CD4-positive, alpha-beta T cell treated with Interleukin-4 for 1 hour (primary cell): ENCODE results near the gene DRC3.
"Not testable (repeated sequence)": the region's sequence is repeated elsewhere in the genome, so short reads cannot be mapped to it uniquely, and the experiment has no call there.

Experiments
- DNase-seq, 2 donors: peaks; one replicate each; pipeline ENCODE4 v3.0.0-alpha.2; 2020 to 2022

The DRC3 gene

GRCh38 chr17:17941015-17941414 is 31.6 kb upstream of the DRC3 start:
- no peak for DNase-seq

- no peak for DNase-seq
Measured at GRCh38 chr17:17942846-17943245, 29.8 kb upstream of the DRC3 start.

- no peak for DNase-seq
Measured at GRCh38 chr17:17943281-17943984, 29.2 kb upstream of the DRC3 start.

- no peak for DNase-seq
Measured at GRCh38 chr17:17944242-17944641, 28.4 kb upstream of the DRC3 start.

GRCh38 chr17:17944743-17945142 is 27.9 kb upstream of the DRC3 start:
- DNase-seq, result no peak

GRCh38 chr17:17946093-17946492 is 26.6 kb upstream of the DRC3 start:
- no peak for DNase-seq

- no peak for DNase-seq
Measured at GRCh38 chr17:17947309-17947708, 25.4 kb upstream of the DRC3 start.

GRCh38 chr17:17947966-17948365 is 24.7 kb upstream of the DRC3 start:
- no peak for DNase-seq

GRCh38 chr17:17950347-17950746 is 22.3 kb upstream of the DRC3 start:
- no peak for DNase-seq

- DNase-seq, result no peak
Measured at GRCh38 chr17:17950806-17951205, 21.9 kb upstream of the DRC3 start.

- no peak for DNase-seq
Measured at GRCh38 chr17:17951524-17951923, 21.1 kb upstream of the DRC3 start.

GRCh38 chr17:17952691-17953090 is 20.0 kb upstream of the DRC3 start:
- no peak for DNase-seq

GRCh38 chr17:17954079-17954478 is 18.6 kb upstream of the DRC3 start:
- DNase-seq, result no peak

GRCh38 chr17:17955790-17956341 is 16.8 kb upstream of the DRC3 start:
- DNase-seq, result not testable (repeated sequence)

- no peak for DNase-seq
Measured at GRCh38 chr17:17957584-17957916, 15.1 kb upstream of the DRC3 start.

GRCh38 chr17:17958982-17959381 is 13.7 kb upstream of the DRC3 start:
- DNase-seq, result peak in 1 of 2 donors; percentile 12

GRCh38 chr17:17959520-17960361 is 12.9 kb upstream of the DRC3 start:
- peak in 1 of 2 donors; percentile 58 for DNase-seq

- no peak for DNase-seq
Measured at GRCh38 chr17:17960500-17961030, 12.1 kb upstream of the DRC3 start.

GRCh38 chr17:17963066-17963465 is 9.6 kb upstream of the DRC3 start:
- no peak for DNase-seq

GRCh38 chr17:17963694-17964436 is 8.8 kb upstream of the DRC3 start:
- no peak for DNase-seq

GRCh38 chr17:17964710-17965109 is 8.0 kb upstream of the DRC3 start:
- DNase-seq, result no peak

- DNase-seq, result no peak
Measured at GRCh38 chr17:17965152-17965721, 7.4 kb upstream of the DRC3 start.

- DNase-seq, result no peak
Measured at GRCh38 chr17:17966399-17966798, 6.3 kb upstream of the DRC3 start.
